ENCODE measurements around the gene TICAM1.

DNA sequence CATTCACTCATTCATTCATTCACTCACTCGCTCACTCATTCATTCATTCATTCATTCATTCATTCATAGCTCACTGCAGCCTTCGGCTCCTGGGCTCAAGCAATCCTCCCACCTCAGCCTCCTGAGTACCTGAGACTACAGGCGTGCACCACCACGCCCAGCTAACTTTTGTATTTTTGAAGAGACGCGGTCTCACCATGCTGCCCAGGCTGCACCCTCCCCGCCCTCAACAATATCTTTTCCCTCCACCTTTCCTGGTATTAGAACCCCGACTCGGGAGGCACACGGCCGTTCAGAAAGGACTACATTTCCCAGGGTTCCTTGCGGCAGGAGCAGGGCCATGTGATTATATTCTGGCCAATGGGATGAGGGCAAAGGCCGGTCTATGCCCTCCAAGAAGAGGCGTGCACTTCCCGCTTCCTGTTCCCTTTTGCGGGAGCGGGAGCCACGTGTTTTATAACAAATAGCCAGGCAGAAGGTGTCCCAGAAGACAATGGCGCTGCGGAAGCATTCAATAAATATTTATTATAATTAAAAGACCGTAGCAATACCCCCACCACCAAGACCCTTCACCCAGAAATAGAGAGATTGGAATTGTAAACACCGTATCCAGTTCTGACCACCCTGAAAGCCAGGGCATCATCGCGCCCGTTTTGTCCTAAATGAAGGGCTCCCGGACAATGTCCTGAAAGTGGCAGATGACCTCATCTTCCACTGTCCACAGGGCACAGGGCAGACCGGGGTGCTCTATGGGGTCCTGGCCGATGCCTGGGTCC is 15.9 kb downstream of the TICAM1 start:
- TF ChIP-seq EZH2 (IDR thresholded peaks at IDR 0.05; ENCODE audit: low read depth, unreplicated experiment) (no peak), EZH2phosphoT487 (IDR thresholded peaks at IDR 0.05; ENCODE audit: unreplicated experiment) (no peak), POLR2AphosphoS5 (IDR thresholded peaks at IDR 0.05; ENCODE audit: low read depth) (peak; percentile 30; the same call in 1 of the 2 replicates), CREB1 (CRISPR knock-in tag; IDR thresholded peaks at IDR 0.05; ENCODE audit: low read depth) (no peak), JUNB (IDR thresholded peaks at IDR 0.05; ENCODE audit: unreplicated experiment) (no peak)
- TF ChIP-seq, protein P1, sequence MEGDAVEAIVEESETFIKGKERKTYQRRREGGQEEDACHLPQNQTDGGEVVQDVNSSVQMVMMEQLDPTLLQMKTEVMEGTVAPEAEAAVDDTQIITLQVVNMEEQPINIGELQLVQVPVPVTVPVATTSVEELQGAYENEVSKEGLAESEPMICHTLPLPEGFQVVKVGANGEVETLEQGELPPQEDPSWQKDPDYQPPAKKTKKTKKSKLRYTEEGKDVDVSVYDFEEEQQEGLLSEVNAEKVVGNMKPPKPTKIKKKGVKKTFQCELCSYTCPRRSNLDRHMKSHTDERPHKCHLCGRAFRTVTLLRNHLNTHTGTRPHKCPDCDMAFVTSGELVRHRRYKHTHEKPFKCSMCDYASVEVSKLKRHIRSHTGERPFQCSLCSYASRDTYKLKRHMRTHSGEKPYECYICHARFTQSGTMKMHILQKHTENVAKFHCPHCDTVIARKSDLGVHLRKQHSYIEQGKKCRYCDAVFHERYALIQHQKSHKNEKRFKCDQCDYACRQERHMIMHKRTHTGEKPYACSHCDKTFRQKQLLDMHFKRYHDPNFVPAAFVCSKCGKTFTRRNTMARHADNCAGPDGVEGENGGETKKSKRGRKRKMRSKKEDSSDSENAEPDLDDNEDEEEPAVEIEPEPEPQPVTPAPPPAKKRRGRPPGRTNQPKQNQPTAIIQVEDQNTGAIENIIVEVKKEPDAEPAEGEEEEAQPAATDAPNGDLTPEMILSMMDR (conservative IDR thresholded peaks at IDR 0.05; ENCODE audit: low read depth in 2 of 2), result no peak
- TF ChIP-seq, protein P2, sequence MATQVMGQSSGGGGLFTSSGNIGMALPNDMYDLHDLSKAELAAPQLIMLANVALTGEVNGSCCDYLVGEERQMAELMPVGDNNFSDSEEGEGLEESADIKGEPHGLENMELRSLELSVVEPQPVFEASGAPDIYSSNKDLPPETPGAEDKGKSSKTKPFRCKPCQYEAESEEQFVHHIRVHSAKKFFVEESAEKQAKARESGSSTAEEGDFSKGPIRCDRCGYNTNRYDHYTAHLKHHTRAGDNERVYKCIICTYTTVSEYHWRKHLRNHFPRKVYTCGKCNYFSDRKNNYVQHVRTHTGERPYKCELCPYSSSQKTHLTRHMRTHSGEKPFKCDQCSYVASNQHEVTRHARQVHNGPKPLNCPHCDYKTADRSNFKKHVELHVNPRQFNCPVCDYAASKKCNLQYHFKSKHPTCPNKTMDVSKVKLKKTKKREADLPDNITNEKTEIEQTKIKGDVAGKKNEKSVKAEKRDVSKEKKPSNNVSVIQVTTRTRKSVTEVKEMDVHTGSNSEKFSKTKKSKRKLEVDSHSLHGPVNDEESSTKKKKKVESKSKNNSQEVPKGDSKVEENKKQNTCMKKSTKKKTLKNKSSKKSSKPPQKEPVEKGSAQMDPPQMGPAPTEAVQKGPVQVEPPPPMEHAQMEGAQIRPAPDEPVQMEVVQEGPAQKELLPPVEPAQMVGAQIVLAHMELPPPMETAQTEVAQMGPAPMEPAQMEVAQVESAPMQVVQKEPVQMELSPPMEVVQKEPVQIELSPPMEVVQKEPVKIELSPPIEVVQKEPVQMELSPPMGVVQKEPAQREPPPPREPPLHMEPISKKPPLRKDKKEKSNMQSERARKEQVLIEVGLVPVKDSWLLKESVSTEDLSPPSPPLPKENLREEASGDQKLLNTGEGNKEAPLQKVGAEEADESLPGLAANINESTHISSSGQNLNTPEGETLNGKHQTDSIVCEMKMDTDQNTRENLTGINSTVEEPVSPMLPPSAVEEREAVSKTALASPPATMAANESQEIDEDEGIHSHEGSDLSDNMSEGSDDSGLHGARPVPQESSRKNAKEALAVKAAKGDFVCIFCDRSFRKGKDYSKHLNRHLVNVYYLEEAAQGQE (IDR thresholded peaks at IDR 0.05; ENCODE audit: unreplicated experiment), result no peak
- TF ChIP-seq, protein P3, sequence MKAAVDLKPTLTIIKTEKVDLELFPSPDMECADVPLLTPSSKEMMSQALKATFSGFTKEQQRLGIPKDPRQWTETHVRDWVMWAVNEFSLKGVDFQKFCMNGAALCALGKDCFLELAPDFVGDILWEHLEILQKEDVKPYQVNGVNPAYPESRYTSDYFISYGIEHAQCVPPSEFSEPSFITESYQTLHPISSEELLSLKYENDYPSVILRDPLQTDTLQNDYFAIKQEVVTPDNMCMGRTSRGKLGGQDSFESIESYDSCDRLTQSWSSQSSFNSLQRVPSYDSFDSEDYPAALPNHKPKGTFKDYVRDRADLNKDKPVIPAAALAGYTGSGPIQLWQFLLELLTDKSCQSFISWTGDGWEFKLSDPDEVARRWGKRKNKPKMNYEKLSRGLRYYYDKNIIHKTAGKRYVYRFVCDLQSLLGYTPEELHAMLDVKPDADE (IDR thresholded peaks at IDR 0.05), result peak; percentile 82

Data from GM23338 (cell line).